ENCODE measurements around the gene TRIM28. TPM values are rescaled to one million over a fixed set of nuclear protein-coding genes. Genes with fewer than 3 reads are reported as not detected.

TRIM28 gene
- total RNA-seq, 2 experiments from 2014 or later = 476 to 528 TPM

Small RNA genes within 50 kb of the gene (microRNA-seq; reads per million reads assigned to microRNA genes)
- 2.9 reads per million for gene MIR6807

Other genes starting within 250 kb of the TRIM28 start
- gene ERVK3-1, start 238.7 kb upstream of the TRIM28 start, total RNA-seq = 10 to 100 TPM; 60.7 to 61.9 TPM
- 1 to 10 TPM; 4.8 to 5.2 TPM for gene ZSCAN22, start 217.1 kb upstream of the TRIM28 start, total RNA-seq
- 10 to 100 TPM; 14.9 to 17.5 TPM for gene A1BG, start 190.6 kb upstream of the TRIM28 start, total RNA-seq
- gene ZNF497, start 181.3 kb upstream of the TRIM28 start, total RNA-seq = 1 to 10 TPM; 1.5 to 1.7 TPM
- gene ZNF837, start 163.0 kb upstream of the TRIM28 start, total RNA-seq = 1 to 10 TPM; 1.3 to 1.5 TPM
- 1,000 to 10,000 TPM; 1,111 to 1,173 TPM for gene RPS5, start 156.8 kb upstream of the TRIM28 start, total RNA-seq
- gene RNF225, start 148.4 kb upstream of the TRIM28 start, total RNA-seq = under 1 TPM; 0.84 to 0.99 TPM
- 10 to 100 TPM in 1 of 2 experiments, 1 to 10 TPM in 1; 9.4 to 11.5 TPM for gene ZNF584, start 135.4 kb upstream of the TRIM28 start, total RNA-seq
- gene ZNF132, start 103.9 kb upstream of the TRIM28 start, total RNA-seq = 1 to 10 TPM; 5.1 to 6.0 TPM
- 10 to 100 TPM; 10.6 to 12.5 TPM for gene ZNF324B, start 92.4 kb upstream of the TRIM28 start, total RNA-seq
- 10 to 100 TPM; 13.8 to 15.8 TPM for gene ZNF324, start 77.0 kb upstream of the TRIM28 start, total RNA-seq
- gene ZNF446, start 67.7 kb upstream of the TRIM28 start, total RNA-seq = 1 to 10 TPM; 6.9 to 7.8 TPM
- 10 to 100 TPM; 12.2 to 14.4 TPM for gene SLC27A5, start 32.1 kb upstream of the TRIM28 start, total RNA-seq
- 10 to 100 TPM; 13.9 to 16.7 TPM for gene ZBTB45, start 24.3 kb upstream of the TRIM28 start, total RNA-seq
- 100 to 1,000 TPM; 108 to 114 TPM for gene CHMP2A, start 11.0 kb downstream of the TRIM28 start, total RNA-seq
- 10 to 100 TPM; 80.7 to 94.1 TPM for gene UBE2M, start 14.5 kb downstream of the TRIM28 start, total RNA-seq
- 10 to 100 TPM; 20.0 to 20.6 TPM for gene MZF1, start 29.3 kb downstream of the TRIM28 start, total RNA-seq